NOMO-1 treated with DMSO at 0.1 percent for 48 hours (cell line): ENCODE results near the gene NTF4.
"Not testable (repeated sequence)": the region's sequence is repeated elsewhere in the genome, so short reads cannot be mapped to it uniquely, and the experiment has no call there.

ENCODE experiments used
- DNase-seq: peaks from one replicate; lab custom pipeline; 2025; ENCODE audit not compliant: unreplicated experiment; lab: John Stamatoyannopoulos, UW

Gene NTF4

DNA sequence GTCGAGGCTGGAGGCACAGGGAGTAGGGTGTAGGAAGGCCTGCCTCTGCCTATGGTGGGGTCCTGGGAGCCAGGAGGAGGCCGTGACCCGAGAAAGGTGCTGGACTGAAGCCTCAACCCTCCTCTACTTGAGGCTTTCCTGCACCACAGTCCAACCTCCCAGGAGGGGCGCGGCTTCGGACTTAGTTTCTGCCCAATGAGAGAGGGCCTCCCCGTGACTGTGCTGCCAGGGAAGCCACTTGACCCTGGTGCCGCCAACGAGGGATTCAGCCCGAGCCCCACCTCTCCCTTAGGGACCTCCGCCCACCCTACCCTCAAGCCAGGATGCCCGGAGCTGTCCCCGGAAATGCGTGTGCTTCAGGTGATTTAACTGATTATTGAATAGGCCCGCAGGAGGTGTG, 40.4 kb downstream of the NTF4 start, which contains the start of gene CGB3:
Gene CGB3, minus strand, starts transcription at position 101 of the 400 bp plus-strand sequence. CDS start 362 bp downstream, outside the sequence.
- DNase-seq: not testable (repeated sequence)

- DNase-seq: no peak
These were observed 42.5 kb downstream of the NTF4 start for GRCh38 chr19:49022116-49022515.

DNA sequence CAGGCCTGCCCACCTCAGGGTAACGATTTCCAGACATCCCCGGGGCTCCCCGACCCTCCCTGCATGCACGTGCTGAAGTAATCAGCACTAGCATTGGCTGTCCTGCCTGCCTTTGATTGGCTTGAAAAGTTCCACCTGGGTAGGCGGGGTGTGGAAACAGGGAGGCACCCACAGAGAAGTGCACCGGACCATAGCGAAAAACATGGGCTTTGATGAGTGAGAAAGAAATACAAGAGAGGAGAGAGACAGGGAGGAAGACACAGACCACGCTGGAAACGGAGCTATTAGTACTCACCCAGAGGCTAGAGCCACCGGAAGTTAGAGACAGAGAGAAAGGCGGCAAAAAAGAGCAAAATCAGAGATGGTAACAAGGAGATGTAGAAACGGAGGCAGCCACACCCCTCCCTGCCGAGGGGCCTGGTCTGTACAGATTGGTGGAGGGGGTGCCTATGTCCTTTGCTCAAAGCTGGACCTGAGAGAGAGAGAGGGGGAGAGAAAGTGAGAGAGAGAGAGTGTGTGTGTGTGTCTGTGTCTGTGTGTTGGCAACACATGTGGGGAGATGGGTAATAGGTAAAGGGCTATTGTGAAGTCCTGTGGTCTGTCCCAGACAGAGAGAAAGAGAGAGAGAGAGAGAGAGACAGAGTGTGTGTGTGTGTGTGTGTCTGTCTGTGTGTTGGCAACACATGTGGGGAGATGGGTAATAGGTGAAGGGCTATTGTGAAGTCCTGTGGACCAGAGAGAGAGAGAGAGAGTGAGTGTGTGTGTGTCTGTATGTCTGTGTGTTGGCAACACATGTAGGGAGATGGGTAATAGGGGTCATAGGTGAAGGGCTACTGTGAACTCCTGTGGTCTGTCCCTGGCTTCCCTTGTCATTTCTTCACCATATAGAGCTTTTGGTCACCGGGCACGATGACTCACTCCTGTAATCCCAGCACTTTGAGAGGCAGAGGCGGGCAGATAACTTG, 43.4 kb downstream of the NTF4 start:
- DNase-seq: peak; percentile 29

DNA sequence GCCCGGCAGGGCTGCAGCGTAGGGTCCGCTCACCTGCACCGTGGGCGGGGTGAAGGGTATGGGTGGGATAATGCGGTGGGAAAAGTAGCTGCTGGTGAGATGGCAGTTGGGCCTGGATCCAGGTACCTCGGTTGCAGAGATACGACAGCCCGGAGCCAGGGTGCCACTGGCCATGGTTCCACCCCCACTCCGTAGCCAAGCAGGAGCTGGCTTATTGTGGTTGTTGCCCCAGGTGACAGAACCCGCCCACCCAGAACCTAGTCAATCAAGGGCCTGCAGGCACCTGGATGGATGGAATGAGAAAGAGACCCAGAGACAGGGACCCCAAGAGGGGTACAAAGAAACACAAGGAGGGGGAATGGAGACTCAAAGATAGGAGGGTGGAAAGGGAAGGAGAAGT, 44.3 kb downstream of the NTF4 start:
- no peak for DNase-seq

DNA sequence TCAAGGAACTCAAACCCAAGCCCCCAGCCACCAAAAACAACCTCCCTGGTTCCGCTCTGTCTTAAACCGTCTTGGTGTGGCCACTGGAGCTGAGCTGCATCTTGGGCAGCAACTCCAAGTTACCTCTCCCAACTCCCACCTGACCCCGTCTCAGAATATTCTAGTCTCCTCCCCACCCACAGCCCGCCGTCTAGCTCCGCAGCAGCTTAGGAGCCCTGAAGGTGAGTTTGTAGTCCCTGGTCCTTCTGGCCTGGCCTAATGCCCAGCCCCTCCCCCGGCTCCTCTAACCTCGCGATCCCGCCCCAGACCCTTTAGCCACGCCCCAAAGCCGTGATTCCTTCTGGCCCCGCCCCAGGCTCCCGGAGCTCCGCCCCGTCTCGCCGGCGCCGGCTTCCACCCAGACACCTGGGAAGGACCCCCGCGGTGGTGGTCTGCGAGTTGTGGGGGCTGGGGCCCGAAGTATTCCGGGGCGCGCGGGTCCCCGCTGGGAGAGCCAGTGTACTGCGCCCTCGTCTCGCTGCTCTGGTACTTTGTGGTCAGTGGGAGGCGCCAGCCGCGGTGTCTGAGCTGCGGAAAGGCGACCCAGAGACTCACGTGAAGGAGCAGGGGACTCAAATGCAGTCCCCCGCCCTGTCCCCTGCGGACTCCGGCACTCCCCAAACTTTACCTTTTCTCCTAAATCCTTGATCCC, 45.2 kb downstream of the NTF4 start:
- DNase-seq: peak; percentile 13

DNA sequence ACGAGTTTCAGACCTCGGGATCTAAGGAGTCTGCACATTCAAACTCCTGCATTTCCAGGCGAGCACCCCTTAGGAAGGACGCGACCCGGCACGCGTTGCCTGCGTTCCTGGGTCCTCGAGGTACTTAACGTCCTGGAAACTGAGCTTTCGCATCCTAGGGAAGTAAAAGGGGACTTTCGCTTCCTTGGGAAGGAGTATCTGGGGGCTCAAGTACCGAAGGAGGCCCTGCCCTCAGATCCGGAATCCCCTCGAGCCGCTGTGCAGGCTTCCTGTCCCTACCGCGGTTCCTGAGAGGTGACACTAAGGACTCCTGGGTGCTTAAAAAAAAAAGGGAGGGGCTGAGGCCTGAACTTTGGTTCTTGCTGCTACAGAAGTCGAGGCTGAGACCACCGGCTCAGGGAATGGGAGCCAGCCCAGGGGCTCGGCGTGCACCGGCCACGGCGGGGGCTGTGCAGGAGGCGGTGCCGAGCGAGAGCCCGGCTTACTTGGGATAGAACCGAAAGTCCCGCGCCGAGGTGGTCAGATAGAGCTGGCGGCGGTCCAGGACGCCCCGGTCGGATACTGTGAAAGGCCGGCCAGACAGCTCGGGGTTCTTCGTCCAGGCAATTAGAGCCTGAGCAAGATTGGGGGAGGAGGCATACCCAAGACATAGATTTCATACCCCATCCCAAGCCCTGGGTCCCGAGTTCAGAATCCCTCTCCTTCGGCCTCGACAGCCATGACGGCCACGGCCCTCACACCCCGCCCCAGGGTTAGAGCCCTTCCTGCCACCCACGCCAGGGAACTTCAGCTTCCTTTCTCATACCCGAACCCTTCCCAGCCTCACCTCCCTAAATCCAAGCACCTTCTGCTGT, 46.0 kb downstream of the NTF4 start:
- not testable (repeated sequence) for DNase-seq

DNA sequence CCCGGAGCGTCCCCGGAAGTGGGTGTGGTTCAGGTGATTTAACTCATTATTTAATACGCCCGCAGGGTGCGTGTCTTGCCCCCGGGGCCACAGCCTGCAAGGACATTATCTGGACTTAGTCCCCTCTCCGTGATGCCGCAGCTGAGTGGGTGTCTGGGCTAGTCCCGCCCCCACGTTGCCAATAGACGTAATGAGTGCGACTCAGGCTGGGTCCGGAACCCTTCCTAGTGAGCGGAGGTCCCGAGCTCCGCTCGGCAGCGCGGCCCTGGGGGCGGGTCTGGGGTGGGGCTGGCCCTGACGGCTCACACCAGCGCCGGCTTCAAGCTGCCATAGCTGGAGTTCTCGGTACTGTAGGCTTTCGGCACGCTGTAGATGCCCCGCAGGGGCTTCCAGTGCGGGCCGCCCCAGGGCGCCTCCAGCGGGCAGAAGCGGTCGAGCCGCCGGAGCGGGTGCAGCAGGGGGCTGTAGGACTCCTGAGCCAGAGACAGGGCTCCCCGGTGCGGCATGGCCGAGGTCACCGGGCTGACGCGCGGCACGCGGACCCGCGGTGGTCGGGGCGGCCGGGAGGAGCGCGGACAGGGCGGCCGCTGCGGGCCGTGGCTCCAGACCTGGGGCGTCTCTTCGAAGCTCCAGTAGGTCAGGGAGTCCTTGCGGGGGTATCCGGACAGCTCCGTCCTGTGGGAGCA, 46.8 kb downstream of the NTF4 start:
- peak; percentile 59 for DNase-seq

DNA sequence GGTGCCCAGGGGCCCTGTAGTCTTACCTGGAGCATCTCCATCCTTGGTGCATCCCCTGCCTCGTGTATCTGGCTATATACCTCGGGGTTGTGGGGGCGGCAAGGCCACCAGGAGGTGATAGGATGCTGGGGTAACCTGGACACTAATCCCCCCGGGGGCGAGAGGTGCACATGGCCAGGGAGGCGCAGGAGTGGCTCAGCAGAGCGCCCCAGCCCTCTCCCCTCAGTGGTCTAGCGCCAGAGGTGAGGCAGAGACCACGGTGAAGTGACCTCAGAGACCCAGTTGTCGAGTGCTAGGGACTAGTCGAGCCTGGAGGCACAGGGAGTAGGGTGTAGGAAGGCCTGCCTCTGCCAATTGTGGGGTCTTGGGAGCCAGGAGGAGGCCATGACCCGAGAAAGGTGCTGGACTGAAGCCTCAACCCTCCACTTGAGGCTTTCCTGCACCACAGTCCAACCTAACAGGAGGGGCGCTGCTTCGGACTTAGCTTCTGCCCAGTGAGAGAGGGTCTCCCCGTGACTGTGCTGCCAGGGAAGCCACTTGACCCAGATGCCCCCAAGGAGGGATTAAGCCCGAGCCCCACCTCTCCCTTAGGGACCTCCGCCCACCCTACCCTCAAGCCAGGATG, 47.5 kb downstream of the NTF4 start, which contains the start of gene LHB:
Gene LHB, minus strand, starts transcription at position 51 of the 625 bp plus-strand sequence. Its CDS starts 10 bp downstream, at position 41.
- no peak for DNase-seq

GRCh38 chr19:49016067-49016839, 48.4 kb downstream of the NTF4 start:
- DNase-seq: no peak

DNA sequence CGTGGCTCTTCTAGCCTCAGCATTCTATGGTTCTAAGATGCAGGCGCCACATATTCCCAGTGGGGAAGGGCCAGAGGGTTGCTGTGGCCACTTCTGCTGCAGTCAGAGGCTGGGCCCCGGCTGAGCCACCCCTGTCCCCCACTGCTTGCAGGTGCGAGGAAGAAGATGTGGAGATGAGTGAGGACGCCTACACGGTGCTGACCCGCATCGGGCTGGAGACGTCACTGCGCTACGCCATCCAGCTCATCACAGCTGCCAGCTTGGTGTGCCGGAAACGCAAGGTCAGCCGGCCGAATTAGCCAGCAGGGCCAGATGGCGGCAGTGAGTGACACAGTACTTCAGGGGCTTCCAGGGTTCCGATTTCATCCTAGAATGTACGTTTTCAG, 49.8 kb downstream of the NTF4 start:
- no peak for DNase-seq

DNA sequence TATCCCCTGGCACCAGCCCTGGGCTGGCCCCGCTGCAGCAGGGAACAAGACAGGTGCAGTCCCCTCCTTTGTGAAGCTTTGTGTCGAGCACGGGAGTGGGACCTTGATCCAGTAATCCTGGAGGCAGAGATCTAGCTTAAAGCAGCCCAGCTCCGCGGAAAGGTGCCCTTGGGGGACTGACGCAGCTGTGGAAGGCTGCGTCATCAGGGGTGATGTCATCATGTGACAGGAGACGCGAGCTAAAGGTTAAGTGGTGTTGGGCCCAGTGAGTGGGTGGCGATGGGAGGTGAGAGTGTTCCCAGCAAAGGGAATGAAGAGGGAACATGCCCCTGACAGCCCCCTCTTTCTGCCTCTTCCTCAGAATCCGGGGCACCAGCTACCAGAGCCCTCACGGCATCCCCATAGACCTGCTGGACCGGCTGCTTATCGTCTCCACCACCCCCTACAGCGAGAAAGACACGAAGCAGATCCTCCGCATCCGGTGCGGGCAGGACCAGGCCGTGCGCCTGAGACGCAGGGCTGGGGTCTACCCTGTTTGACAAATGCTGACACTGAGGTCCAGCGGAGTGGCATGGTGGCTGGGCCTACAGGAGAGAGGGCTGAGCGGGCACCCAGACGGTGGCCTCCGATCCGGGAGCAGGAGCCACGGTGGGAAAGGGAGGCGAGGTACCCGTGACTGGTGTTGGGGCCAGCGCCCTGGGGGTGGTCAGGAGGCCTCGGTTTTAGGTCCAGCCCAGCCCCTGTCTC, 50.3 kb downstream of the NTF4 start:
- DNase-seq: no peak

- no peak for DNase-seq
These were observed 53.4 kb downstream of the NTF4 start for GRCh38 chr19:49011194-49011593.
